Cardiac atrium fibroblast (primary cell): ENCODE results near the gene ZG16. TPM values are rescaled to one million over a fixed set of nuclear protein-coding genes. Genes with fewer than 3 reads are reported as not detected.

Experiments
- total RNA-seq: library from RNA; depleted of rRNA; stranded (reverse); fragments of >200 nt; gene quantifications from 2 replicates; pipeline ENCODE4 v1.2.3, GENCODE V29; 2015

ZG16 gene
- not detected in 2 replicates for total RNA-seq

GRCh38 chr16:29777576-29778350 is at the start of gene ZG16:
ZG16 (plus strand) TSS chr16:29778256; CDS start chr16:29779267, 1,011 bp downstream.

GRCh38 chr16:29745853-29746345 is 32.2 kb upstream of the ZG16 start, which contains the start of gene C16orf54:
C16orf54 (minus strand) TSS chr16:29745990; CDS start chr16:29744951, 1,039 bp downstream.

GRCh38 chr16:29790183-29790948 is 12.3 kb downstream of the ZG16 start, which contains the start of gene KIF22:
KIF22 (plus strand) TSS chr16:29790751; CDS start chr16:29790760, 9 bp downstream.

GRCh38 chr16:29806099-29806579 is 28.1 kb downstream of the ZG16 start, which contains the start of gene MAZ:
MAZ (plus strand) TSS chr16:29806529; CDS start chr16:29806702, 173 bp downstream.

GRCh38 chr16:29811896-29812665 is 34.0 kb downstream of the ZG16 start, which contains the start of gene PRRT2:
PRRT2 (plus strand) TSS chr16:29812193; CDS start chr16:29813055, 862 bp downstream.

GRCh38 chr16:29815793-29816693 is 38.0 kb downstream of the ZG16 start, which contains the start of gene PAGR1:
PAGR1 (plus strand) TSS chr16:29816152; CDS start chr16:29816526, 374 bp downstream.

GRCh38 chr16:29820271-29820701 is 42.2 kb downstream of the ZG16 start, which contains the start of gene MVP:
MVP (plus strand) TSS chr16:29820462; CDS start chr16:29830550, 10,088 bp downstream.

Other genes starting within 250 kb of the ZG16 start
- gene SPN, start 115.0 kb upstream of the ZG16 start, total RNA-seq, result under 0.01 and 0.36 TPM in 2 replicates
- gene QPRT, start 99.1 kb upstream of the ZG16 start, total RNA-seq, result 1.3 and 4.7 TPM in 2 replicates
- gene C16orf54, start 32.3 kb upstream of the ZG16 start, total RNA-seq, result not detected in 2 replicates
- 28.2 and 30.3 TPM in 2 replicates for gene KIF22, start 12.5 kb downstream of the ZG16 start, total RNA-seq
- gene MAZ, start 28.3 kb downstream of the ZG16 start, total RNA-seq, result 119 and 172 TPM in 2 replicates
- 0.16 TPM in 1 of 2 replicates, not detected in the other for gene PRRT2, start 33.9 kb downstream of the ZG16 start, total RNA-seq
- 16.2 and 25.8 TPM in 2 replicates for gene PAGR1, start 37.9 kb downstream of the ZG16 start, total RNA-seq
- gene MVP, start 42.2 kb downstream of the ZG16 start, total RNA-seq, result 190 and 191 TPM in 2 replicates
- 133 and 146 TPM in 2 replicates for gene CDIPT, start 85.0 kb downstream of the ZG16 start, total RNA-seq
- 31.1 and 40.3 TPM in 2 replicates for gene SEZ6L2, start 121.3 kb downstream of the ZG16 start, total RNA-seq
- gene ASPHD1, start 122.2 kb downstream of the ZG16 start, total RNA-seq, result 11.2 and 16.0 TPM in 2 replicates
- 8.4 and 12.8 TPM in 2 replicates for gene KCTD13, start 148.0 kb downstream of the ZG16 start, total RNA-seq
- 116 and 145 TPM in 2 replicates for gene TMEM219, start 183.8 kb downstream of the ZG16 start, total RNA-seq
- 43.3 and 44.7 TPM in 2 replicates for gene TAOK2, start 195.6 kb downstream of the ZG16 start, total RNA-seq
- 7.8 and 8.1 TPM in 2 replicates for gene HIRIP3, start 217.4 kb downstream of the ZG16 start, total RNA-seq
- gene INO80E, start 218.0 kb downstream of the ZG16 start, total RNA-seq, result 58.3 and 77.8 TPM in 2 replicates
- gene DOC2A, start 232.8 kb downstream of the ZG16 start, total RNA-seq, result not detected in 2 replicates
- gene C16orf92, start 244.9 kb downstream of the ZG16 start, total RNA-seq, result not detected in 2 replicates